Subcutaneous adipose tissue (tissue), 4 donors: Measurements from ENCODE around the gene SATB2. TPM values are rescaled to one million over a fixed set of nuclear protein-coding genes. Genes with fewer than 3 reads are reported as not detected.

Source experiments
- total RNA-seq, 4 donors: library from RNA; depleted of rRNA; stranded (reverse); fragments of >200 nt; gene quantifications; one replicate each; pipeline ENCODE4 v1.1.0, GENCODE V29; 2016
- TF ChIP-seq, protein P1 (sequence below): fragments of 450-650 bp; IDR thresholded peaks from one replicate; pipeline ENCODE4 v1.5.1; 2016; ENCODE audit warnings: low read depth, mild to moderate bottlenecking, control low read depth, antibody characterized with exemption, moderate library complexity

The SATB2 gene
- total RNA-seq, 4 donors from 2014 or later, result 4.6 to 9.3 (median 6.0) TPM

DNA sequence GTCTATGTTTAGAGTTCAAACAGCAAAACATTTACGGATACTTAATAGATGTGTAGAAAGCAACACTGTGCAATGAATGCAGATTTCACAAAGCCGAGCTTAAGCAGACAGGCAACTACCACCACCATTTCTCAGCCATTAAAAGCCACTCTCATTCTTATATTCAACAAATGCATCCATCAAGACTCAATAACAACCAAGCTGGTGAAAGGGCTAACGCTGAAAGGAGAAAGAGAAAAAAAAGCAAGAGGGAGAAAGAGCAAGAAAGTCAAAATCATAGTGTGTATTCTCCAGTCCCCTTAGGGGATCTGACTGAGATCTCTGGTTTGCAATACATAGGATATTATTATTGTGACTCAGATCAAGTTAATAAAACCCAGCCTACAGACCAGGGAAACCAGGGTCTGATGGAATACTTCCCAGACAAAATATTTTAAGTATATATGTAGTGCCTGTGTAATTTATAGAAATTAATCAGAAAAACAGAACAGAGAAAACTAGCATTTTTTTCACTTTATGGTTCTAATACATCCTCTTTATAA lies 14.1 kb downstream of the SATB2 start:
- TF ChIP-seq, protein P1, sequence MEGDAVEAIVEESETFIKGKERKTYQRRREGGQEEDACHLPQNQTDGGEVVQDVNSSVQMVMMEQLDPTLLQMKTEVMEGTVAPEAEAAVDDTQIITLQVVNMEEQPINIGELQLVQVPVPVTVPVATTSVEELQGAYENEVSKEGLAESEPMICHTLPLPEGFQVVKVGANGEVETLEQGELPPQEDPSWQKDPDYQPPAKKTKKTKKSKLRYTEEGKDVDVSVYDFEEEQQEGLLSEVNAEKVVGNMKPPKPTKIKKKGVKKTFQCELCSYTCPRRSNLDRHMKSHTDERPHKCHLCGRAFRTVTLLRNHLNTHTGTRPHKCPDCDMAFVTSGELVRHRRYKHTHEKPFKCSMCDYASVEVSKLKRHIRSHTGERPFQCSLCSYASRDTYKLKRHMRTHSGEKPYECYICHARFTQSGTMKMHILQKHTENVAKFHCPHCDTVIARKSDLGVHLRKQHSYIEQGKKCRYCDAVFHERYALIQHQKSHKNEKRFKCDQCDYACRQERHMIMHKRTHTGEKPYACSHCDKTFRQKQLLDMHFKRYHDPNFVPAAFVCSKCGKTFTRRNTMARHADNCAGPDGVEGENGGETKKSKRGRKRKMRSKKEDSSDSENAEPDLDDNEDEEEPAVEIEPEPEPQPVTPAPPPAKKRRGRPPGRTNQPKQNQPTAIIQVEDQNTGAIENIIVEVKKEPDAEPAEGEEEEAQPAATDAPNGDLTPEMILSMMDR, result no peak

DNA sequence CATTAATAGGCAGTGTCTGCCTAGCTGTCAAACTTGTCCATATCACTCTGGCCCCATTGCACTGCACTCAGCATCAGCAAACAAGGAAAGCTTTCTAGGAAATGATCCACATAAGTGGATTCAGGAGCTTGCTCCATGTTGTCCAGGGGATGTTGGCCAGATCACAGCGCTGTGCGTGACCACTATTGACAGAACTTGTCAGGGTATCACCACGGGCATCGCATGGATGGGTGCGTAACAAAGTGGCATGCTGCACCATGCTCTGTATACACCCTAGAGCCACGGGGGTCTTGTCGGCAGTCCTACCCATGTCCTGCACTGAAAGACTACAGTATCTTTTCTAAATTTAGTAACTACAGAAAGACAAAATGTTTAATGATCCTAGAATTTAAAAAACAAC lies 15.6 kb downstream of the SATB2 start:
- TF ChIP-seq, protein P1, result no peak

DNA sequence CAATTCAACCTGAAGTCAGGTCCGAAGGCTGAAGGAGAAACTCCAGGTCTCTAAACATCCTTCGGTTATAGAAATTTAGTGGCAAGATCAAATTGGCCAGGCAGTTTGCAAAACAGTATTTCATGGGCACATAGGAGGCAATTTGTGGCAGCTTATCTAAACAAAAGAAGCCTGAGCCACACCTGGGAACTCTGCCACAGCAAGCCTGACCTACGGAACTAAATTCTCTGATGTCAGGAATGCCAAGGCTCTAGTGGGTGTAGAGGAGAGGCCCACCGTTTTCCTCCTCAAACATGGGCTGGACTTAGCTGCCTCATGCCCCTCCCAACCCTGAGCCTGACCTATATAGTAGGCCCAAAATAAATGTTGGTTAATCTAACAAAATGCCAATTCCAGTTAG lies 16.0 kb downstream of the SATB2 start:
- TF ChIP-seq, protein P1, result no peak

DNA sequence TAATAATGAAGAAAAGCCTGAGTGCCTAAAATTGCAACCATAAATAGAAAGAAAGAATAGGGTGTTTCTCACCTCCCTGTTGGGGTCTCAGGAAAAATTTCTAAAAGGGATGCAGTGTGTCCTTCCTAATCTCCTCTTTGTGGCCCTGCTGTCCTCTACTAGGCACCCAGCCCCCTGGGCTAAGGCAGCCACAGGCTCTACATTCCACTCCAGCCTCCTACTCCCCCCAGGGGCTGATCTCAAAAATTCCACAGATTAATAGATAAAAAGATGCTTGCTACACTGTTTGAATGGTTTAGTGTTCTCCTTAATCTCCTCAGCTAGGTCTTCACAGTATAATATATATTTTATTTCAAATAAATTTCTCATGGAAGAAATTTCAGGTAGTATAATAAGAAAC lies 17.6 kb downstream of the SATB2 start:
- TF ChIP-seq, protein P1, result no peak

DNA sequence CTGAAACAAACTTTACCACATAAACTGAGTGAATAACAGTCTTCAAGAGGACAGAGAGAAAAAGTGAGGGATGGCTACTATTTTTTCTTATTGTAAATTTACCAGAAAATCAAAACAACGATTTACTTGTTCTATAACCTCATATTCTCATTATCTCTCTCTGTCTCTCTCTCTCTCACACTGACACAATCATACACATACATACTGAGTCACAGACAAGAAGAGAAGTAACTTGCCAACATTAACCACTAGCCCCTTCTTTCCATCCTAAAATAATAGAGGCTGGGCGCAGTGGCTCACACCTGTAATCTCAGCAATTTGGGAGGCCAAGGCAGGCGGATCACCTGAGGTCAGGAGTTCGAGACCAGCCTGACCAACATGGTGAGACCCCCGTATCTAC lies 18.2 kb downstream of the SATB2 start:
- TF ChIP-seq, protein P1, result no peak

DNA sequence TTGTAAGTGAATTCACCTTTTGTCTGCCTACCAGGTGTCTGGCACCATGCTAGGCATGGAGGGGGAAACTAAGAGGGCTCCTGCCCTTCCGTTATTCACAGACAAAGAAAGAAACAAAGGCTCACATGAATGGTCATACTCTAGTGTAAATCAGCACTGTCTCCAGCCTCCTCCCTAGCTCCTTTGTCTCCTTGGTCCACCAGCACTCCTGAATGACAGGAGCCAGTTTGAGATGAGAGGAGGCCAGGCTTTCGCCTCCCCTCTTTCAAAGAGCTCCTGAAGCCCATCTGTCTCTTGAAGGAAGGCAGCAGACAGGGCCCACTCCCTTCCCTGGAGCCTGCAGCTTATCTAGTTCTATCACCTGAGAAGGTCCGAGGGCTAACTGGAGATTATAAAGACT lies 18.7 kb downstream of the SATB2 start:
- TF ChIP-seq, protein P1, result no peak

DNA sequence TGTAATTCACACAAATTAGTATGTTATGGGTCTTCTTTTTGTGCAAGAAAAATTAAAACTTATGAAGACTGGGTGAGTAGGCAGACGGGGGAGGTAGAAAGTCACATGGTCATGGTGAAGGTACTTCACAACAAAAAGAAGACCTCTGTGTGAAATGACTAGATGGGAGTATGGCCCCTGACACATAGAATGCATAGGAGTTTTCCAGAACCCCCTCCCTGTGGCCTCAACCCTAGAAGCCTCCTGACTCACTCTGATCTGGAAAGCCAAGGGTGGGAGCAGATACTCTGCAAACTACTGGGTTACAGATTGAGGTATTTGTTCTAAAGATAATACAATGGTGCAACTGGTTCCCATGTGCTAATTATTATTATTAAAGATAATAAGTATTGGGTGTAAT lies 23.2 kb downstream of the SATB2 start:
- TF ChIP-seq, protein P1, result no peak
